SK-N-MC (cell line): ENCODE results near the gene CFAP20.

Experiments used
- FOXP2 ChIP-seq: optimal IDR thresholded peaks from 2 replicates; pipeline ENCODE3; 2011; ENCODE audit warnings: mild to moderate bottlenecking, moderate library complexity; ENCODE audit not compliant: insufficient read depth; ENCODE audit errors: extremely low read length, control extremely low read depth
- POLR2AphosphoS5 ChIP-seq: IDR thresholded peaks from 2 replicates; pipeline ENCODE4 v1.6.1; 2012; ENCODE audit warnings: mild to moderate bottlenecking, low read depth, low read length, borderline replicate concordance

DNA sequence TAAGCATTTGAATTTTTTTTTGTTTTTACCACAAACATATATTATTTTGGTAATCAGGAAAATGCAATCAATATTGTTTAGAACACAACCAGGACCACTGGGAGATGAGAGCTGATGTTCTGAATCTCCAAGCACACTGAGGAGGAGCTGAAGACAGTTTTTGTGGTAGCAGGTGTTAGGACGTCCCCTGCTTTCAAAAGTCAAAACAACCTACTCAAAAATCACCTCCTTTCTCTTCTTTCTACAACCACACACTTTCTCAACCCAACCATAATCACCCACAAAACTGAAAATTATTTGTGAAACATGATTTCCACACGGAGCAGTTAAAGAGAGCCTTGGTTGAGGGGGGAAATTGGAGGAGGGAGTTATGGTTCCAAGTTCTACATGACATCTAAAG lies 26.7 kb upstream of the CFAP20 start:
- TF ChIP-seq FOXP2 (no peak), POLR2AphosphoS5 (no peak)
